Osteocyte (in vitro differentiated cells): ENCODE measurements around the gene ZNF440. TPM values are rescaled to one million over a fixed set of nuclear protein-coding genes. Genes with fewer than 3 reads are reported as not detected.
A peak's percentile ranks its signal among the peaks of the same experiment; 100 is the strongest.

Experiments used
- DNase-seq: peaks from one replicate; pipeline ENCODE4 v3.0.0; 2021; ENCODE audit warnings: mixed read lengths; ENCODE audit not compliant: unreplicated experiment; ENCODE audit errors: extremely low spot score
- H3K27ac Mint-ChIP-seq: one replicate; pipeline ENCODE4 v1.8.0; 2021; ENCODE audit warnings: mild to moderate bottlenecking, mixed read lengths; ENCODE audit not compliant: unreplicated experiment
- H3K27me3 Mint-ChIP-seq: one replicate; pipeline ENCODE4 v1.8.0; 2021; ENCODE audit warnings: mixed read lengths; ENCODE audit not compliant: unreplicated experiment
- H3K36me3 Mint-ChIP-seq: one replicate; pipeline ENCODE4 v1.8.0; 2021; ENCODE audit warnings: mixed read lengths; ENCODE audit not compliant: unreplicated experiment
- H3K4me1 Mint-ChIP-seq: one replicate; pipeline ENCODE4 v1.8.0; 2021; ENCODE audit warnings: mixed read lengths; ENCODE audit not compliant: unreplicated experiment
- H3K4me3 Mint-ChIP-seq: one replicate; pipeline ENCODE4 v1.8.0; 2021; ENCODE audit warnings: mild to moderate bottlenecking, moderate library complexity, mixed read lengths; ENCODE audit not compliant: unreplicated experiment
- H3K9me3 Mint-ChIP-seq: one replicate; pipeline ENCODE4 v1.8.0; 2021; ENCODE audit warnings: mixed read lengths; ENCODE audit not compliant: unreplicated experiment
- total RNA-seq: library from RNA; stranded (reverse); gene quantifications from 2 replicates; pipeline ENCODE4 v1.2.1, GENCODE V29; 2021
- TF ChIP-seq, protein P1 (sequence below): fragments of 200-600 bp; sonication (generic); IDR thresholded peaks from 2 replicates; pipeline ENCODE4 v1.5.0; 2021; ENCODE audit warnings: antibody characterized with exemption, mild to moderate bottlenecking, moderate library complexity

Gene ZNF440
- total RNA-seq, 1 donor from 2014 or later: 13.0 TPM

DNA sequence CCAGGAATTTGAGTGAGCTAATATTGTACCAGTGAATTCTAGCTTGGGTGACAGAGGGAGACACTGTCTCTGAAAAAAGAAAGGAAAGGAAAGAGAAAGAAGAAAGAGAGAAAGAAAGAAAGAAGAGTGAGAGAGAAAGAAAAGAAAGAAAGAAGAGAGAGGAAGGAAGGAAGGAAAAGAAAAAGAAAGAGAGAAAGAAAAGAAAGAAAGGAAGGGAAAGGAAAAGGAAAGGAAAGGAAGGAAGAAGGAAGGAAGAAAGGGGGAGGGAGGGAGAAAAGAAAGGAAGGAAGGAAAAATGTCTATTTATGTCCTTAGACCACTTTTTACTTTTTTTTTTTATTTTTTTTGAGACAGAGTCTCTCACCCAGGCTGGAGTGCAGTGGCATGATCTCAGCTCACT is 21.1 kb upstream of the ZNF440 start:
- TF ChIP-seq, protein P1, sequence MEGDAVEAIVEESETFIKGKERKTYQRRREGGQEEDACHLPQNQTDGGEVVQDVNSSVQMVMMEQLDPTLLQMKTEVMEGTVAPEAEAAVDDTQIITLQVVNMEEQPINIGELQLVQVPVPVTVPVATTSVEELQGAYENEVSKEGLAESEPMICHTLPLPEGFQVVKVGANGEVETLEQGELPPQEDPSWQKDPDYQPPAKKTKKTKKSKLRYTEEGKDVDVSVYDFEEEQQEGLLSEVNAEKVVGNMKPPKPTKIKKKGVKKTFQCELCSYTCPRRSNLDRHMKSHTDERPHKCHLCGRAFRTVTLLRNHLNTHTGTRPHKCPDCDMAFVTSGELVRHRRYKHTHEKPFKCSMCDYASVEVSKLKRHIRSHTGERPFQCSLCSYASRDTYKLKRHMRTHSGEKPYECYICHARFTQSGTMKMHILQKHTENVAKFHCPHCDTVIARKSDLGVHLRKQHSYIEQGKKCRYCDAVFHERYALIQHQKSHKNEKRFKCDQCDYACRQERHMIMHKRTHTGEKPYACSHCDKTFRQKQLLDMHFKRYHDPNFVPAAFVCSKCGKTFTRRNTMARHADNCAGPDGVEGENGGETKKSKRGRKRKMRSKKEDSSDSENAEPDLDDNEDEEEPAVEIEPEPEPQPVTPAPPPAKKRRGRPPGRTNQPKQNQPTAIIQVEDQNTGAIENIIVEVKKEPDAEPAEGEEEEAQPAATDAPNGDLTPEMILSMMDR: no peak
- no peak for DNase-seq
- Mint-ChIP-seq H3K4me3 (no peak overlapping the region), H3K27ac (no peak overlapping the region), H3K36me3 (peaks cover 12% of the 10 kb centered on the region), H3K9me3 (peaks cover 31% of the 10 kb centered on the region), H3K27me3 (peaks cover 2% of the 10 kb centered on the region), H3K4me1 (peaks cover 7% of the 10 kb centered on the region)

- Mint-ChIP-seq H3K36me3 (peaks cover 8% of the 10 kb centered on the region), H3K27me3 (peaks cover 2% of the 10 kb centered on the region), H3K4me1 (peaks cover 19% of the 10 kb centered on the region), H3K9me3 (peaks cover 3% of the 10 kb centered on the region), H3K27ac (peak overlapping the region; percentile 96), H3K4me3 (peak overlapping the region; percentile 45)
- TF ChIP-seq, protein P1: peak; percentile 73
- DNase-seq: peak; percentile 90
Measured at GRCh38 chr19:11797491-11797890, 16.6 kb upstream of the ZNF440 start.

- peaks cover 2% of the 10 kb centered on the region for H3K27me3 Mint-ChIP-seq
- H3K27ac Mint-ChIP-seq: peak within 1 kb of the TSS; percentile 96
- peak; percentile 96 for DNase-seq
- H3K9me3 Mint-ChIP-seq: peaks cover 9% of the 10 kb centered on the region
- peaks cover 13% of the 10 kb centered on the region for H3K36me3 Mint-ChIP-seq
- peak within 1 kb of the TSS; percentile 94 for H3K4me3 Mint-ChIP-seq
- peaks cover 19% of the 10 kb centered on the region for H3K4me1 Mint-ChIP-seq
- TF ChIP-seq, protein P1: peak; percentile 53
Measured at GRCh38 chr19:11798391-11799330, 15.4 kb upstream of the ZNF440 start, which contains the start of gene ZNF491. Gene ZNF491, plus strand, starts transcription at chr19:11798523. Its CDS starts 7,431 bp downstream, at chr19:11805954.

- no peak for DNase-seq
Measured at GRCh38 chr19:11806354-11807098, 7.5 kb upstream of the ZNF440 start.

More at GRCh38 chr19:11806354-11807098, 7.5 kb upstream of the ZNF440 start:
- peaks cover 26% of the 10 kb centered on the region for H3K9me3 Mint-ChIP-seq
- H3K4me1 Mint-ChIP-seq: no peaks in the 10 kb centered on the region
- TF ChIP-seq, protein P1: no peak
- no peaks in the 10 kb centered on the region for H3K27me3 Mint-ChIP-seq
- peaks cover 62% of the 10 kb centered on the region for H3K36me3 Mint-ChIP-seq
- no peak overlapping the region for H3K4me3 Mint-ChIP-seq
- no peak overlapping the region for H3K27ac Mint-ChIP-seq
